OCI-LY3 (cell line): ENCODE results near the gene STK35.

Experiments used
- H2AFZ ChIP-seq: fragments of 200-600, 300-600 bp; shearing (Covaris generic); 2 replicates; pipeline ENCODE4 v1.6.0; 2014; ENCODE audit warnings: antibody characterized with exemption, low read depth, low read length
- H3K27ac ChIP-seq: fragments of 200-600, 300-600 bp; sonication (generic); 2 replicates; pipeline ENCODE4 v1.5.1; 2014; ENCODE audit warnings: mild to moderate bottlenecking, low read length, moderate library complexity, mixed read lengths
- H3K27me3 ChIP-seq: fragments of 200-600, 300-600 bp; sonication (generic); 2 replicates; pipeline ENCODE4 v1.6.1; 2014; ENCODE audit warnings: low read depth, low read length, mixed read lengths
- H3K36me3 ChIP-seq: fragments of 200-600, 300-600 bp; sonication (generic); replicated peaks from 2 replicates; pipeline ENCODE3; 2014; ENCODE audit warnings: low read depth, low read length, mixed read lengths
- H3K4me1 ChIP-seq: fragments of 300-600, 200-600 bp; sonication (generic); 2 replicates; pipeline ENCODE4 v1.6.1; 2014; ENCODE audit warnings: low read length, mixed read lengths
- H3K4me2 ChIP-seq: fragments of 200-600, 300-600 bp; sonication (generic); 2 replicates; pipeline ENCODE4 v1.6.1; 2014; ENCODE audit warnings: low read length, mixed read lengths
- H3K4me3 ChIP-seq: fragments of 300-600, 200-600 bp; sonication (generic); 2 replicates; pipeline ENCODE4 v1.5.1; 2014; ENCODE audit warnings: antibody characterized with exemption, mild to moderate bottlenecking, low read length, moderate library complexity
- H3K79me2 ChIP-seq: fragments of 300-600, 200-600 bp; shearing (Covaris generic); 2 replicates; pipeline ENCODE4 v1.6.1; 2014; ENCODE audit warnings: mild to moderate bottlenecking, low read length, mixed read lengths
- H3K9ac ChIP-seq: fragments of 300-600, 200-600 bp; shearing (Covaris generic); 2 replicates; pipeline ENCODE4 v1.6.0; 2014; ENCODE audit warnings: mild to moderate bottlenecking, low read length, moderate library complexity
- H3K9me3 ChIP-seq: fragments of 200-600, 300-600 bp; shearing (Covaris generic); 2 replicates; pipeline ENCODE4 v1.6.1; 2014; ENCODE audit warnings: low read length, mixed read lengths; ENCODE audit not compliant: insufficient read depth
- H4K20me1 ChIP-seq: fragments of 200-600, 300-600 bp; sonication (generic); 2 replicates; pipeline ENCODE4 v1.6.1; 2016; ENCODE audit warnings: low read length, mixed read lengths; ENCODE audit not compliant: insufficient read depth
- CTCF ChIP-seq: fragments of 200-600, 300-600 bp; sonication (generic); IDR thresholded peaks from 2 replicates; pipeline ENCODE4 v1.5.1; 2014; ENCODE audit warnings: antibody characterized with exemption, low read length, low read depth
- EZH2phosphoT487 ChIP-seq: fragments of 200-600 bp; shearing (Covaris generic); IDR thresholded peaks from 2 replicates; pipeline ENCODE4 v1.6.1; 2018; ENCODE audit warnings: antibody characterized with exemption, mixed run types, low read depth

STK35 gene

GRCh38 chr20:2139250-2139649 is 37.6 kb downstream of the STK35 start:
- peaks cover 20% of the 10 kb centered on the region for H3K79me2 ChIP-seq
- no peaks in the 10 kb centered on the region for H3K27me3 ChIP-seq
- H3K9ac ChIP-seq: no peak overlapping the region
- TF ChIP-seq CTCF (no peak), EZH2phosphoT487 (no peak)
- H4K20me1 ChIP-seq: peaks cover 55% of the 10 kb centered on the region
- no peaks in the 10 kb centered on the region for H3K9me3 ChIP-seq
- H2AFZ ChIP-seq: no peak overlapping the region
- no peak overlapping the region for H3K4me3 ChIP-seq
- H3K4me1 ChIP-seq: no peaks in the 10 kb centered on the region
- H3K36me3 ChIP-seq: peaks cover 8% of the 10 kb centered on the region
- no peak overlapping the region for H3K27ac ChIP-seq
- H3K4me2 ChIP-seq: no peak overlapping the region

GRCh38 chr20:2139736-2140135 is 38.1 kb downstream of the STK35 start:
- H3K9ac ChIP-seq: no peak overlapping the region
- no peak overlapping the region for H3K4me3 ChIP-seq
- H2AFZ ChIP-seq: no peak overlapping the region
- no peak overlapping the region for H3K27ac ChIP-seq
- no peaks in the 10 kb centered on the region for H3K4me1 ChIP-seq
- no peaks in the 10 kb centered on the region for H3K27me3 ChIP-seq
- H3K4me2 ChIP-seq: no peak overlapping the region
- TF ChIP-seq EZH2phosphoT487 (no peak), CTCF (no peak)
- peaks cover 10% of the 10 kb centered on the region for H3K36me3 ChIP-seq
- peaks cover 18% of the 10 kb centered on the region for H3K79me2 ChIP-seq
- peaks cover 54% of the 10 kb centered on the region for H4K20me1 ChIP-seq
- H3K9me3 ChIP-seq: no peaks in the 10 kb centered on the region

GRCh38 chr20:2140561-2140960 is 38.9 kb downstream of the STK35 start:
- Histone ChIP-seq H4K20me1 (peaks cover 50% of the 10 kb centered on the region), H2AFZ (no peak overlapping the region), H3K9ac (no peak overlapping the region), H3K27me3 (no peaks in the 10 kb centered on the region), H3K27ac (no peak overlapping the region), H3K4me1 (no peaks in the 10 kb centered on the region), H3K79me2 (peaks cover 15% of the 10 kb centered on the region), H3K9me3 (no peaks in the 10 kb centered on the region), H3K4me2 (no peak overlapping the region), H3K4me3 (no peak overlapping the region), H3K36me3 (peaks cover 11% of the 10 kb centered on the region)
- TF ChIP-seq CTCF: no peak
- TF ChIP-seq EZH2phosphoT487: no peak

- Histone ChIP-seq H4K20me1 (peaks cover 44% of the 10 kb centered on the region), H3K4me1 (no peaks in the 10 kb centered on the region), H3K27me3 (no peaks in the 10 kb centered on the region), H3K9ac (no peak overlapping the region), H3K4me3 (no peak overlapping the region), H3K79me2 (peaks cover 7% of the 10 kb centered on the region), H3K9me3 (no peaks in the 10 kb centered on the region), H3K27ac (no peak overlapping the region), H3K36me3 (peaks cover 11% of the 10 kb centered on the region), H2AFZ (no peak overlapping the region), H3K4me2 (no peak overlapping the region)
- no peak for TF ChIP-seq CTCF
- no peak for TF ChIP-seq EZH2phosphoT487
Measured at GRCh38 chr20:2141600-2142575, 40.3 kb downstream of the STK35 start.
